A673 (cell line): Measurements from ENCODE around the gene OR10AD1. TPM values are rescaled to one million over a fixed set of nuclear protein-coding genes. Genes with fewer than 3 reads are reported as not detected.

Experiments
- Bru-seq: library from RNA; stranded (reverse); fragments of 400-500 nt; gene quantifications from one replicate; lab custom pipeline; 2021; lab: Mats Ljungman, UMichigan
- BruChase-seq, 2 experiments: library from RNA; stranded (reverse); fragments of 400-500 nt; gene quantifications; one replicate each; lab custom pipeline; 2021; lab: Mats Ljungman, UMichigan
- BruUV-seq: library from RNA; stranded (reverse); fragments of 400-500 nt; replicated peaks from 2 replicates; lab custom pipeline; 2021; lab: Mats Ljungman, UMichigan
- CTCF ChIA-PET: fragments of 300-600 bp; sonication (Branson Sonifier 250); formaldehyde crosslinking; loops from one replicate; lab custom pipeline; 2022; ENCODE audit warnings: antibody characterized with exemption; lab: Charles Lee
- POLR2A ChIA-PET: fragments of 300-600 bp; sonication (Branson Sonifier 250); formaldehyde crosslinking; loops from one replicate; lab custom pipeline; 2022; ENCODE audit warnings: antibody characterized with exemption; ENCODE audit not compliant: low non-redundant PET; lab: Charles Lee
- DNase-seq: peaks from one replicate; pipeline ENCODE4 v3.0.0-alpha.2; 2015; ENCODE audit warnings: low spot score
- H3K27ac ChIP-seq: fragments of 200-600 bp; sonication (generic); 2 replicates; pipeline ENCODE4 v1.5.1; 2016; ENCODE audit warnings: mixed run types, low read depth, mild to moderate bottlenecking, mixed read lengths, antibody characterized with exemption, low read length; ENCODE audit not compliant: poor library complexity, severe bottlenecking
- H3K27me3 ChIP-seq: fragments of 200-600 bp; sonication (generic); replicated peaks from 2 replicates; pipeline ENCODE4 v1.6.1; 2017; ENCODE audit warnings: mixed run types, low read depth, mild to moderate bottlenecking, mixed read lengths, antibody characterized with exemption, low read length; ENCODE audit not compliant: insufficient read depth, poor library complexity
- H3K36me3 ChIP-seq: fragments of 200-600 bp; sonication (generic); 2 replicates; pipeline ENCODE4 v1.6.1; 2016; ENCODE audit warnings: mixed run types, mild to moderate bottlenecking, mixed read lengths, antibody characterized with exemption, low read length; ENCODE audit not compliant: insufficient read depth, poor library complexity, severe bottlenecking
- H3K4me1 ChIP-seq: fragments of 200-600 bp; sonication (generic); 2 replicates; pipeline ENCODE4 v1.6.1; 2017; ENCODE audit warnings: mixed run types, mild to moderate bottlenecking, mixed read lengths, antibody characterized with exemption, low read length; ENCODE audit not compliant: insufficient read depth, poor library complexity, severe bottlenecking
- H3K4me3 ChIP-seq: fragments of 200-600 bp; sonication (generic); 2 replicates; pipeline ENCODE4 v1.5.1; 2016; ENCODE audit warnings: low read depth, mixed run types, mild to moderate bottlenecking, mixed read lengths, low read length; ENCODE audit not compliant: poor library complexity, severe bottlenecking
- H3K9me3 ChIP-seq: fragments of 200-600 bp; sonication (generic); 2 replicates; pipeline ENCODE4 v1.6.1; 2016; ENCODE audit warnings: mixed run types, low read depth, mild to moderate bottlenecking, mixed read lengths, antibody characterized with exemption, low read length; ENCODE audit not compliant: poor library complexity, severe bottlenecking
- EZH2 ChIP-seq: fragments of 200-600 bp; sonication (generic); IDR thresholded peaks from 2 replicates; pipeline ENCODE4 v1.6.1; 2017; ENCODE audit warnings: borderline replicate concordance, low read depth, mild to moderate bottlenecking, mixed read lengths, antibody characterized with exemption, low read length; ENCODE audit not compliant: poor library complexity, severe bottlenecking
- intact Hi-C: fragments of 100-400 bp; cut with micrococcal nuclease; formaldehyde crosslinking; loops from one replicate; pipeline ENCODE4 v1.10.0; 2022; ENCODE audit not compliant: unreplicated experiment
- long read RNA-seq: library from polyadenylated mRNA; stranded (forward); transcript quantifications from one replicate; pipeline ENCODE4 v2.0.0, GENCODE V29; 2022
- total RNA-seq: library from RNA; stranded (reverse); gene quantifications from 2 replicates; pipeline ENCODE4 v1.2.3, GENCODE V29; 2021
- TF ChIP-seq, protein P1 (sequence below): fragments of 300-800, 200-600 bp; sonication (generic); conservative IDR thresholded peaks from 2 replicates; pipeline ENCODE4 v1.5.1; 2017; ENCODE audit warnings: low read depth, mild to moderate bottlenecking, antibody characterized with exemption, low read length, moderate library complexity, mixed read lengths

Gene OR10AD1, protein sequence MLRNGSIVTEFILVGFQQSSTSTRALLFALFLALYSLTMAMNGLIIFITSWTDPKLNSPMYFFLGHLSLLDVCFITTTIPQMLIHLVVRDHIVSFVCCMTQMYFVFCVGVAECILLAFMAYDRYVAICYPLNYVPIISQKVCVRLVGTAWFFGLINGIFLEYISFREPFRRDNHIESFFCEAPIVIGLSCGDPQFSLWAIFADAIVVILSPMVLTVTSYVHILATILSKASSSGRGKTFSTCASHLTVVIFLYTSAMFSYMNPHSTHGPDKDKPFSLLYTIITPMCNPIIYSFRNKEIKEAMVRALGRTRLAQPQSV
- total RNA-seq (not detected in 2 replicates), Bru-seq, nascent RNA (not detected), BruChase-seq, experiment 1, labeled RNA remaining after a 2-hour chase (not detected), BruChase-seq, experiment 2, labeled RNA remaining after a 6-hour chase (not detected)
- long read RNA-seq, result 0 reads

DNA sequence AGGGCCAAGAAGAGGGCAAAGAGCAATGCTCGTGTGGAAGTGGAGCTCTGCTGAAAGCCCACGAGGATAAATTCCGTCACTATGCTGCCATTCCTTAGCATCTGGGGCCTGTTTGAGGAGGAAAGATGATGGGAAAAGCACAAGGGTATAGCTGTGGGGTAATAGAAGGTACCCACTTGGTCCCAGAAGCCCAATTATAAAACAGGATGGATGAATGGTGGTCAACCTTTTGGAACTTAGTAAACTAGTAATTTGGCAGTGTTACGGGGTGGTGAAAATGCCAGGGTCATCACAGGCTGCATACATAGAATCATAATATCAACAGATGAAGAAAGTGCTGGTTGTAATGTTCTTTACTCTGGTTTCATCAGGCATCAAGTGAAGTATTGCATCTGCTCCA is at the start of gene OR10AD1:
Gene OR10AD1, minus strand, starts transcription at position 101 of the 400 bp plus-strand sequence. Its CDS starts 0 bp downstream, at position 101.
- no peak for DNase-seq
- Histone ChIP-seq H3K27me3 (no peaks in the 10 kb centered on the region), H3K4me3 (no peak within 1 kb of the TSS), H3K4me1 (peaks cover 4% of the 10 kb centered on the region), H3K36me3 (no peaks in the 10 kb centered on the region), H3K9me3 (peaks cover 7% of the 10 kb centered on the region), H3K27ac (no peak within 1 kb of the TSS)
- POLR2A ChIA-PET, result no interaction called here
- TF ChIP-seq, protein P1, sequence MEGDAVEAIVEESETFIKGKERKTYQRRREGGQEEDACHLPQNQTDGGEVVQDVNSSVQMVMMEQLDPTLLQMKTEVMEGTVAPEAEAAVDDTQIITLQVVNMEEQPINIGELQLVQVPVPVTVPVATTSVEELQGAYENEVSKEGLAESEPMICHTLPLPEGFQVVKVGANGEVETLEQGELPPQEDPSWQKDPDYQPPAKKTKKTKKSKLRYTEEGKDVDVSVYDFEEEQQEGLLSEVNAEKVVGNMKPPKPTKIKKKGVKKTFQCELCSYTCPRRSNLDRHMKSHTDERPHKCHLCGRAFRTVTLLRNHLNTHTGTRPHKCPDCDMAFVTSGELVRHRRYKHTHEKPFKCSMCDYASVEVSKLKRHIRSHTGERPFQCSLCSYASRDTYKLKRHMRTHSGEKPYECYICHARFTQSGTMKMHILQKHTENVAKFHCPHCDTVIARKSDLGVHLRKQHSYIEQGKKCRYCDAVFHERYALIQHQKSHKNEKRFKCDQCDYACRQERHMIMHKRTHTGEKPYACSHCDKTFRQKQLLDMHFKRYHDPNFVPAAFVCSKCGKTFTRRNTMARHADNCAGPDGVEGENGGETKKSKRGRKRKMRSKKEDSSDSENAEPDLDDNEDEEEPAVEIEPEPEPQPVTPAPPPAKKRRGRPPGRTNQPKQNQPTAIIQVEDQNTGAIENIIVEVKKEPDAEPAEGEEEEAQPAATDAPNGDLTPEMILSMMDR, result no peak
- TF ChIP-seq EZH2, result no peak
- BruUV-seq, result no TSS peak
- CTCF ChIA-PET, result no interaction called here
- intact Hi-C loops, result no loop called here

DNA sequence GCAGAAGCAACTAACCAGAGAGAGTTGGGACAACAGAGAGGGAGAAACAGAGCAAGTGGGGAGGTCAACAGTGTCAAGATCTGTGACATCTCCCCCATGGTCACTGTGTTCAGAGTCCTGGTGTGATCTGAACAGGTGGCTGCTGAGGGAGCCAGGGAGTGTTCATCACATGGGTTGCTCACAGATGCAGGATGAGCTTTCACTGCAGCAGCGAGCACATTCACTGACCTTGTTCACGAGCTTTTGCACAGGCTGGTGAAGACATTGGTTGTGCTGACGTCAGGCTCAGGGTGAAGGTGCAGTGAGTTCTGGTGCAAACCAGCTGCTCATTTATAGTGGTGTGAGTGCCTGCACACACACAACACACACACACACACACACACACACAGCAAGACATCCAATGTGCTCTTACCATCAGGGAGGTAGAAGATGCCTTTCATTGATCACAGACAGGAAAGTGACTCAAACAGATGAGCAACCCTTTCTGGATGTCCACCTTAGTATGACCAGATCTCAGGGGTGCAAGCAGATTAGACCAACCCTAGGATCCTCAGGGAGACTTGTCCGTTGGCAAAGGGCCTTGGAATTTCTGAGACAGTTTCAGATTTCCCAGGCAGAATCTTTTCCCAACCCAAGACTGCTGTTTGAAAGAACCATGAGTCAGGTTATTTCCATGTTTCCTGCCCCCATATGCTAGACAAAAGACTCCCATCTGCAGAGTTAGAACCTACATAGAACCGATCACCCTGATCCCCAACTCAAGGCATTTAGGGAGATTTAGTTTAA is 44.3 kb upstream of the OR10AD1 start:
- Histone ChIP-seq H3K36me3 (no peaks in the 10 kb centered on the region), H3K9me3 (no peaks in the 10 kb centered on the region), H3K4me3 (no peak overlapping the region), H3K27me3 (peaks cover 6% of the 10 kb centered on the region), H3K4me1 (no peaks in the 10 kb centered on the region), H3K27ac (no peak overlapping the region)
- POLR2A ChIA-PET, result no interaction called here
- CTCF ChIA-PET, result no interaction called here
- no TSS peak for BruUV-seq
- DNase-seq, result no peak
- intact Hi-C loops, result no loop called here
- TF ChIP-seq, protein P1, result no peak
- no peak for TF ChIP-seq EZH2

DNA sequence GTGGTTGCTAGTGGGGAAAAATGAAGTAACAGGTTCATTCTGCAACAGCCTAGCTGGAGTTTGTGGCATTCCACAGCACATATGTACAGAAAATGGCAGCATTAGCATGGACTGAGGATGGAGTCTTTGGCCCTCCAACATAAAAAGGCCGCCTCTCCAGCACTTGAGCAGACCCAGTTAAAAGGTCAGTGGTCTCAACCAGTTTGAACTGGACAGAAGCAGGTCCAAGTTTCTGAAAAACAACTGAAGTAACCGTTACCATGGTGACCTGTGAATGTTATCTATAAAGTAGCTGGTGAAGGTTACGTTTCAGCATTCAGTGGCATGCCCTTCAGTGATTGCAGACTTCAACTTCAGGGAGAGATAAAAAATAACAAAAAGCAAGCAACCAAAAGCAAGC is 34.1 kb upstream of the OR10AD1 start:
- no peak for DNase-seq
- H3K4me1 ChIP-seq, result no peaks in the 10 kb centered on the region
- POLR2A ChIA-PET, result no interaction called here
- H3K9me3 ChIP-seq, result peaks cover 3% of the 10 kb centered on the region
- no TSS peak for BruUV-seq
- H3K27me3 ChIP-seq, result no peaks in the 10 kb centered on the region
- intact Hi-C loops, result no loop called here
- TF ChIP-seq, protein P1, result no peak
- TF ChIP-seq EZH2, result no peak
- CTCF ChIA-PET, result no interaction called here
- H3K4me3 ChIP-seq, result no peak overlapping the region
- H3K27ac ChIP-seq, result no peak overlapping the region
- no peaks in the 10 kb centered on the region for H3K36me3 ChIP-seq
